ENCODE data around the gene PSMC3IP. TPM values are rescaled to one million over a fixed set of nuclear protein-coding genes. Genes with fewer than 3 reads are reported as not detected.
"Not testable (repeated sequence)": the region's sequence is repeated elsewhere in the genome, so short reads cannot be mapped to it uniquely, and the experiment has no call there.

The PSMC3IP gene
- total RNA-seq, 1 experiment from 2014 or later = 37.4 TPM

- Histone ChIP-seq H2BK15ac (ENCODE audit: low read depth, low read length) (no peak overlapping the region), H3K4me1 (ENCODE audit: insufficient read depth, low read length) (no peaks in the 10 kb centered on the region; the same call in 1 of the 2 replicates), H3K27ac (ENCODE audit: insufficient read length, low read depth, low read length) (no peak overlapping the region), H3K4me2 (ENCODE audit: insufficient read depth, insufficient read length, low read length) (no peak overlapping the region), H3T11ph (ENCODE audit: low read length) (no peak overlapping the region), H2BK12ac (ENCODE audit: insufficient read length, low read depth, low read length) (no peak overlapping the region), H3K9me3 (ENCODE audit: control insufficient read depth, low read depth, low read length) (no peaks in the 10 kb centered on the region), H3K9ac (ENCODE audit: extremely low read depth, insufficient read length, low read length) (no peak overlapping the region), H2AK5ac (ENCODE audit: insufficient read length, low read length) (no peak overlapping the region), H3K79me1 (ENCODE audit: insufficient read depth, low read depth, low read length, poor library complexity, severe bottlenecking) (no peaks in the 10 kb centered on the region), H2AFZ (ENCODE audit: low read length) (no peak overlapping the region), H4K91ac (ENCODE audit: insufficient read length, low read depth, low read length) (no peak overlapping the region), H3K79me2 (ENCODE audit: insufficient read depth, low read length) (no peaks in the 10 kb centered on the region), H3K18ac (ENCODE audit: insufficient read length, low read depth, low read length) (no peak overlapping the region), H3K23ac (ENCODE audit: insufficient read length, low read depth, low read length) (no peak overlapping the region), H2BK5ac (ENCODE audit: insufficient read length, low read length) (no peak overlapping the region), H3K23me2 (ENCODE audit: insufficient read length, low read depth, low read length, poor library complexity, severe bottlenecking) (peaks cover 5% of the 10 kb centered on the region), H4K5ac (ENCODE audit: insufficient read length, low read depth, low read length) (no peak overlapping the region), H3K14ac (ENCODE audit: insufficient read depth, low read length) (no peak overlapping the region), H4K8ac (replicated peaks; ENCODE audit: insufficient read length, low read depth, low read length) (no peak overlapping the region), H2BK120ac (ENCODE audit: low read depth, low read length, poor library complexity, severe bottlenecking) (no peak overlapping the region), H3K56ac (ENCODE audit: insufficient read length, low read depth, low read length) (no peak overlapping the region), H3K27me3 (ENCODE audit: insufficient read depth, low read length) (no peaks in the 10 kb centered on the region), H4K20me1 (ENCODE audit: control insufficient read depth, insufficient read depth, insufficient read length) (no peaks in the 10 kb centered on the region), H3K4ac (ENCODE audit: low read depth, low read length) (no peak overlapping the region), H2BK20ac (ENCODE audit: low read depth, low read length, poor library complexity, severe bottlenecking) (no peak overlapping the region)
- Mint-ChIP-seq H3K4me1 (peaks cover 4 to 12% of the 10 kb centered on the region in 2 experiments; a peak in 3 of 4 replicates), H3K27ac (peak overlapping the region in 1 of 3 experiments; percentile 90; a peak in 1 of 7 replicates), H3K9me3 (no peaks in the 10 kb centered on the region), H3K36me3 (ENCODE audit: insufficient read depth in 1 of 3, low read depth in 3 of 3) (peaks cover 2 to 29% (median 27%) of the 10 kb centered on the region in 3 experiments; a peak in 6 of 7 replicates), H3K4me3 (no peak overlapping the region), H3K27me3 (ENCODE audit: low read depth) (no peaks in the 10 kb centered on the region; the same call in 1 of the 2 replicates)
- no CpG with 5 or more reads among the region's 17 CpGs for WGBS (ENCODE audit: extremely low coverage, insufficient read length, low lambda C conversion rate)
- no peak for TF ChIP-seq CTCF (conservative IDR thresholded peaks at IDR 0.05)
- DNase-seq = no peak
Measured at GRCh38 chr17:42541041-42541833, 36.3 kb downstream of the PSMC3IP start.

- not testable (repeated sequence) for H3K27me3 Mint-ChIP-seq (ENCODE audit: low read depth); H3K4me1 ChIP-seq (ENCODE audit: insufficient read depth, low read length); H4K8ac ChIP-seq (replicated peaks; ENCODE audit: insufficient read length, low read depth, low read length); H4K20me1 ChIP-seq (ENCODE audit: control insufficient read depth, insufficient read depth, insufficient read length); H3K4me2 ChIP-seq (ENCODE audit: insufficient read depth, insufficient read length, low read length); H3K9ac ChIP-seq (ENCODE audit: extremely low read depth, insufficient read length, low read length); DNase-seq; H3K4me3 Mint-ChIP-seq; H3K9me3 ChIP-seq (ENCODE audit: control insufficient read depth, low read depth, low read length); H3K14ac ChIP-seq (ENCODE audit: insufficient read depth, low read length); H4K5ac ChIP-seq (ENCODE audit: insufficient read length, low read depth, low read length); H3K18ac ChIP-seq (ENCODE audit: insufficient read length, low read depth, low read length); H2BK15ac ChIP-seq (ENCODE audit: low read depth, low read length); H2BK120ac ChIP-seq (ENCODE audit: low read depth, low read length, poor library complexity, severe bottlenecking); H3K9me3 Mint-ChIP-seq; H3K56ac ChIP-seq (ENCODE audit: insufficient read length, low read depth, low read length); H4K91ac ChIP-seq (ENCODE audit: insufficient read length, low read depth, low read length); H3K23me2 ChIP-seq (ENCODE audit: insufficient read length, low read depth, low read length, poor library complexity, severe bottlenecking); H2BK20ac ChIP-seq (ENCODE audit: low read depth, low read length, poor library complexity, severe bottlenecking); H2AK5ac ChIP-seq (ENCODE audit: insufficient read length, low read length); H3K4ac ChIP-seq (ENCODE audit: low read depth, low read length); H2BK12ac ChIP-seq (ENCODE audit: insufficient read length, low read depth, low read length); H3K27ac ChIP-seq (ENCODE audit: insufficient read length, low read depth, low read length); H3K27me3 ChIP-seq (ENCODE audit: insufficient read depth, low read length); H3T11ph ChIP-seq (ENCODE audit: low read length); H2AFZ ChIP-seq (ENCODE audit: low read length); H2BK5ac ChIP-seq (ENCODE audit: insufficient read length, low read length); H3K79me2 ChIP-seq (ENCODE audit: insufficient read depth, low read length); H3K23ac ChIP-seq (ENCODE audit: insufficient read length, low read depth, low read length); H3K79me1 ChIP-seq (ENCODE audit: insufficient read depth, low read depth, low read length, poor library complexity, severe bottlenecking)
- H3K27ac Mint-ChIP-seq = 0 out of 7 replicates have a peak overlapping the region, but pooled peaks of 1 of the 3 experiments have one; percentile 12
- peaks cover 2 to 29% (median 27%) of the 10 kb centered on the region in 3 experiments; a peak in 6 of 7 replicates for H3K36me3 Mint-ChIP-seq (ENCODE audit: insufficient read depth in 1 of 3, low read depth in 3 of 3)
- WGBS (ENCODE audit: extremely low coverage, insufficient read length, low lambda C conversion rate) = no CpG with 5 or more reads among the region's 4 CpGs
- H3K4me1 Mint-ChIP-seq = peaks cover 6 to 15% of the 10 kb centered on the region in 2 experiments
Measured at GRCh38 chr17:42540558-42540957, 37.0 kb downstream of the PSMC3IP start.
